HG02798 (cell line): ENCODE results near the gene FCMR.
"Not testable (repeated sequence)": the region's sequence is repeated elsewhere in the genome, so short reads cannot be mapped to it uniquely, and the experiment has no call there.

Source experiments
- ATAC-seq: cut with Tn5 transposase; IDR thresholded peaks from one replicate; pipeline ENCODE4 v1.9.1; 2021; ENCODE audit warnings: mild to moderate bottlenecking; ENCODE audit not compliant: unreplicated experiment, poor library complexity

The FCMR gene

DNA sequence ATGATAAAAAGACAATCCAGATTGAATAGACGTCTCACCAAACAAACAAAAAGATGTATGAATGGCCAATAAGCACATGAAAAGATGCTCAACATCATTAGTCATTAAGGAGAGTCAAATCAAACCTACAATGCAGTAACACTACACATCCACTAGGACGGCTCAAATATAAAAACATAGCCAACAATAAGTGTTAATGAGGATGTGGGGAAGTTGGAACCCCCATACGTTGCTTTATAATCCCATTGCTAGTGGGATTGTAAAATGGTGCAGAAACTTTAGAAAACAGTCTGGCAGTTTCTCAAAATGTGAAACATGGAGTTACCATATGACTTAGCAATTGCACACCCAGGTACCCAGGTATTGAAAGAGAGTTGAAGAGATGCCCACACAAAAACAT, 39.2 kb downstream of the FCMR start:
- no peak for ATAC-seq

DNA sequence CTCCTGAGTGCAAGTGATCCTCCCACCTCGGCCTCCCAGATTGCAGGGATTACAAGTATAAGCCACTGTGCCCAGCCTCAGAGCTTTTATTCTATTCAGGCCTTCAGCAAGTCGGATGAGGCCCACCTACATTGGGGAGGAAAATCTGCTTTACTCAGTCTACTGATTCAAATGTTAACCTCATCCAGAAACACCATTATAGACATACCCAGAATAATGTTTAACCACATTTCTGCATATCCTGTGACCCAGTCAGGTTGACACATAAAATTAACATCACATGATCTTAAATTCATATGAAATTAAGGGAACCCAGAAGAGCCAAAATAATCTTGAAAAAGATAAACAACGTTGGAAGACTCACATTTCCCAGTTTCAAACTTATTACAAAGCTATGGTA, 41.4 kb downstream of the FCMR start:
- no peak for ATAC-seq

DNA sequence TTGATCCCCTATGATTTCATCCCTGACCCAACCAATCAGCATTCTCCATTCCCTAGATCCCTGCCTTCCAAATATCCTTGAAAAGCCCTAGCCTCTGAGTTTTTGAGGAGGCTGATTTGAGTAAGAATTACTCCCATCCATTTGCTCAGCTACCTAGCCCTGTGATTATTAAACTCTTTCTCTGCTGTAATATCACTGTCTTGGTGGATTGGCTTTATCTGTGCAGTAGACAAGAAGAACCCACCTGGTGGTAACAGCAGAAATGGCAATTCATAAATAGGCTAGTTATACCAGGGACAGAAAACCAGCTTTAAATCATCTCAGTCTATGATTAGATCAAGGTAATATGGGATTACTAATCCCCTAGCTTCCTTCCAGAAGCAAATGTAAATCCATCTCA, 43.3 kb downstream of the FCMR start:
- ATAC-seq: no peak

- no peak for ATAC-seq
These were observed 45.9 kb downstream of the FCMR start for GRCh38 chr1:206875752-206876377.

GRCh38 chr1:206873603-206874188, 48.0 kb downstream of the FCMR start:
- no peak for ATAC-seq

DNA sequence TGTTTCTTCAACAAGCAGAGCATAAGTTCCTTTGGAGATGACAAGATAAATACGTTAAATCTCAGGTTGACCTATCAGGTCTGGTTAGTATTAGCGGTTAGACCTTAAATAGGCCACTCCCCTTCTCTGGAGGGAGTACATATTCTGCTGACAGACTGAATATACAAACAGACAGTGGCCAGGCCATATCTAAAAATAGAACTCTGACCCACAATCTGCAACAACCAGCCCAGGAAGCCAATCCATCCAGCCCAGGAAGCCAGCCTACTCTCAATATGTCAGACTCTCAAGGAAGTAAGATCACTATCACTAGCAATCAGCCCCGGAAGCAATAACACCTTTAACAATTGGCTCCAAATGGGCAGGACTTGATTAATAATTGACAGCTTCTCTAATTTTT, 49.6 kb downstream of the FCMR start:
- no peak for ATAC-seq

GRCh38 chr1:206868264-206868663, 53.5 kb downstream of the FCMR start:
- no peak for ATAC-seq

GRCh38 chr1:206867716-206868115, 54.0 kb downstream of the FCMR start:
- no peak for ATAC-seq

DNA sequence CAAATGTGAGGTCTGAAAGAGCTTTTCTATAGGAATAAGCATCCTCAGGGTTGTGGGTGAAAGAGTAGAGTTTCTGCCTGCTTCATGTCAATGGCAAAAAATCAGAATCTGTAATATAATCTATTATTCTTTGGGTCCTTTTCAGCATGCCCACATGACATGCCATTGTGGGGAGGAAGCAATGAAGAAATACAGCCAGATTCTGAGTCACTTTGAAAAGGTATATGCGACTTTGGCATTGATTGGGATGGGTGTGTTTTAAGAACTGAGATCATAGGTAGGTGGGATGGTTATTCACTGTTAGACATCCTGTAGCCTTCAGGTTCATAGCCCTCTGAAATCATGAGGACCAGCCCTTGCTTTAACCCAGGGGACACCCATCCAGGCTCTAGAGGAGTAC, 54.5 kb downstream of the FCMR start:
- ATAC-seq: no peak

GRCh38 chr1:206866062-206866461, 55.7 kb downstream of the FCMR start:
- no peak for ATAC-seq

GRCh38 chr1:206864939-206865671, 56.6 kb downstream of the FCMR start, which contains the start of gene IL20:
Gene IL20 (plus strand): TSS chr1:206865623. CDS start chr1:206865853, 230 bp downstream.
- ATAC-seq: peak; percentile 48

DNA sequence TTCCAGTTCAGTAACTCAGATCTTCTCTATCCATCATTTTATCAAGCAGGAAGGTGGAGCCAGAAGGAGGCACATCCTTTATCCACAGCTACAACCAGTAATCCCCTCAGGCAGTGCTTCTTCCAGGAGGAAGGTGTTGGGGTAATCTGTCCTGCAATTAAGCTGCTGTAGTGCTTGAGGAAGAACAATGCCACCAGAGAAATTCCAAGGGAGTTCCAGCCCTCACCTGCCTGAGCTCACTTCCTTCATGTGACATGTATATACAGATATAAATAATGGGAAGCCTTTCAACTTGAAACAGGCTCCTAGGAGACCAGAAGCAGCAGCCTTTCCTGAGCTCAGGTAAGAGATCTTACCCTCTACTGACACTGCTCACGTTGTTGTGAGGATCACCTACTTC, 58.5 kb downstream of the FCMR start:
- no peak for ATAC-seq

DNA sequence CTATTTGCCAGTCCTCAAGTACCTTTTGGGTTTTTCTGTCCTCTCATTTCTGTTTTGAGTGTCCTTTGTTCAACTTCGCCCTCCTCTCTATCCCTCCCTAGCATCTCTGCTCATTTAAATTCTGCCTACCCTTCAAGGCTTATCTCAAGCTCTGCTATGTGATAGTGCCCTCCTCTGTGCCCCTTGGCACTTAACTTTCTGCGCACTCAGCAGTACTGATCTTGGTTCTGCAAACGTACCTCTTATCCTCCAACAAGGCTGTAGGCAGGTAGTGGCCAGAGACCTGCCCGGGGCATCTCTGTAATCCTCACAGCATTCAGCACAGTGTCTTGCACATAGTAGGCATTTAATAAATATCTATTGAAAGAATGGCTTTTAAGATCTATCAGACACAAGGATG, 61.6 kb downstream of the FCMR start:
- no peak for ATAC-seq

GRCh38 chr1:206859082-206859521, 62.6 kb downstream of the FCMR start:
- ATAC-seq: no peak

DNA sequence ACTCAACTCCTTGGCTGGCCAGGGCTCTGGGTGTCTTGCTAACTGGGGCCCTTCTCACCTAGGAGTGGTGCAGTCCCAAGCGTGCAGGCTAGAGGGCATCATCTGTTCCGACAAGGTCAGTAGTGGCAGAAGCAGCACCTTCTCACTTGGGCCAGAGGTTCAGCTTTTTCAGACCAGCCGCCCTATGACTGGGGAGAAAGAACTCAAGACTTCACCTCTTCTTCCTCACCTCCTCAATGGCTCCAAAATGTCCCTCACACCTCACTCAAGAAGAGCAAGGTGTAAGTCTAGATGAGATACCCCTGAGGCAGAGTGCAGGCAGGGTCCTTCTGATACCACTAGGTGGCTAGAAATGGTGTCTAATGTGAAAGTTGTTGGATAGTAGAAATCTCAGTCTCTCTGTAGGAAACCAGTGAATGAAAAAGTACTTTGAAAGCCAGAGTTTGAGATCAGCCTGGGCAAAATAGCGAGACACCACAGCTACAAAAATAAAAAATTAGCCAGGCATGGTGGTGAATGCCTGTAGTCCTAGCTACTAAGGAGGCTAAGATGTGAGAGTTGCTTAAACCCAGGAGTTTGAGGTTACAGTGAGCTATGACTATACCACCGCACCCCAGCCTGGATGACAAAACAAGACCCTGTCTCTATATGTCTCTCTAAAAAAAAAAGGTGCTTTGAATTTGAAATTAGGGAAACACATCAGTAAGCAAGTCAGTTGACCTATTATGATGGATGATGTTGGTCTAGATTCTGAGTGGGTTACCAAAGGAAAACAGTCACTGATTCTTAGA, 64.9 kb downstream of the FCMR start:
- ATAC-seq: no peak

- no peak for ATAC-seq
These were observed 65.9 kb downstream of the FCMR start for GRCh38 chr1:206855859-206856258.

GRCh38 chr1:206854401-206855129, 67.2 kb downstream of the FCMR start:
- ATAC-seq: no peak

DNA sequence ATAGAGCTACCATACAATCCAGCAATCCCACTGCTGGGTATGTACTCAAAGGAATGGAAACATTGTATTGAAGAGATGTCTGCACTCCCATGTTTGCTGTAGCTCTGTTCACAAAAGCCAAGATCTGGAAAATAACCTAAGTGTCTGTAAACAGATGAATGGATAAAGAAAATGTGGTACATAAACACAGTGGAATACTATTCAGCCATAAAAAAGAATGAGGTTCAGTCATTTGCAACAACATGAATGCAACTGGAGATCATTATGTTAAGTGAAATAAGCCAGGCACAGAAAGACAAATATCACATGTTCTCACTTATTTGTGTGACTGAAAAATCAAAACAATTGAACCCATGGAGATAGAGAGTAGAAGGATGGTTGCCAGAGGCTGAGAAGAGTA, 68.0 kb downstream of the FCMR start:
- ATAC-seq: not testable (repeated sequence)
